GM23338 (cell line): ENCODE measurements around the gene TJP1.

ENCODE experiments used
- EZH2 ChIP-seq: fragments of 200-600 bp; sonication (generic); IDR thresholded peaks from one replicate; pipeline ENCODE4 v1.8.0; 2017; ENCODE audit warnings: antibody characterized with exemption, mild to moderate bottlenecking, low read depth; ENCODE audit not compliant: unreplicated experiment
- POLR2AphosphoS5 ChIP-seq: IDR thresholded peaks from 2 replicates; pipeline ENCODE4 v1.6.1; 2016; ENCODE audit warnings: antibody characterized with exemption, low read depth
- REST ChIP-seq: IDR thresholded peaks from one replicate; pipeline ENCODE4 v1.6.1; 2018; ENCODE audit warnings: antibody characterized with exemption; ENCODE audit not compliant: unreplicated experiment
- ZNF114 ChIP-seq: fragments of 250-450 bp; sonication (Bioruptor Pico); IDR thresholded peaks from 2 replicates; pipeline ENCODE4 v1.5.0; 2020; ENCODE audit warnings: mild to moderate bottlenecking, moderate library complexity
- TF ChIP-seq, protein P1 (sequence below), 2 experiments: fragments of 200-600 bp in 1 of 2; sonication (generic) in 1 of 2; conservative IDR thresholded peaks; 2 replicates each; pipeline versions ENCODE4 v1.5.1 to v1.6.1; 2016 to 2017; ENCODE audit warnings: antibody characterized with exemption in 2 of 2, low read depth in 2 of 2, mild to moderate bottlenecking in 2 of 2, moderate library complexity in 1 of 2

DNA sequence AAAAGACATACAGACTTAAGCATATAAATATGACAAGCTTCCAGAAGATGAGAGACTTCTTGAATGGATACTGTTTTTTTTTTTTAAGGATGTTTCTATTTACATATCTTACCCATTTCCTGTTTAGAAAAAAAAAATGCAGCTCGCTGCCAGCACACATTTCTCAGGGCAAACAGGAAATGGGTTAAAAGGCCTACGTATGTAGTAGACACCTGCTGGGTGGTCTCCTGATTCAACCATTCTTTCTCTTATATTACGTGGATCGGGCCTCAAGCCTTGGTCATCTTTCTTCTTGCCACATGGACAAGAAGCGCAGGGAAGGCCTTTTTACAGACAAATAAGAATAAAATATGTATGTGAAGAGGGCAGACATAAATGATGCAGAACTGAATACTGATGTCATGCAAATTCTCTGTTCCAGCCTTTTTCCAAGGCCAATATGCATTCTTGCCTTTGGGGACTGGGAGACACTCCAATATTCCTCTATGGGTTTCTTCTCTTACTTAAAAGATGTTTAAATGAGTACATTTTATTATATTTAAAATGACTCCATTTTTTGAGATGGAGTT lies 35.0 kb upstream of the TJP1 start:
- TF ChIP-seq EZH2 (no peak), POLR2AphosphoS5 (no peak), REST (no peak), ZNF114 (CRISPR knock-in tag) (no peak)
- TF ChIP-seq, protein P1, sequence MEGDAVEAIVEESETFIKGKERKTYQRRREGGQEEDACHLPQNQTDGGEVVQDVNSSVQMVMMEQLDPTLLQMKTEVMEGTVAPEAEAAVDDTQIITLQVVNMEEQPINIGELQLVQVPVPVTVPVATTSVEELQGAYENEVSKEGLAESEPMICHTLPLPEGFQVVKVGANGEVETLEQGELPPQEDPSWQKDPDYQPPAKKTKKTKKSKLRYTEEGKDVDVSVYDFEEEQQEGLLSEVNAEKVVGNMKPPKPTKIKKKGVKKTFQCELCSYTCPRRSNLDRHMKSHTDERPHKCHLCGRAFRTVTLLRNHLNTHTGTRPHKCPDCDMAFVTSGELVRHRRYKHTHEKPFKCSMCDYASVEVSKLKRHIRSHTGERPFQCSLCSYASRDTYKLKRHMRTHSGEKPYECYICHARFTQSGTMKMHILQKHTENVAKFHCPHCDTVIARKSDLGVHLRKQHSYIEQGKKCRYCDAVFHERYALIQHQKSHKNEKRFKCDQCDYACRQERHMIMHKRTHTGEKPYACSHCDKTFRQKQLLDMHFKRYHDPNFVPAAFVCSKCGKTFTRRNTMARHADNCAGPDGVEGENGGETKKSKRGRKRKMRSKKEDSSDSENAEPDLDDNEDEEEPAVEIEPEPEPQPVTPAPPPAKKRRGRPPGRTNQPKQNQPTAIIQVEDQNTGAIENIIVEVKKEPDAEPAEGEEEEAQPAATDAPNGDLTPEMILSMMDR (conservative IDR thresholded peaks at IDR 0.05; ENCODE audit: low read depth in 2 of 2), result no peak
